Endodermal cell (in vitro differentiated cells): ENCODE results near the gene CCDC78. TPM values are rescaled to one million over a fixed set of nuclear protein-coding genes. Genes with fewer than 3 reads are reported as not detected.

ENCODE experiments used
- DNase-seq: peaks from one replicate; pipeline ENCODE4 v3.0.0-alpha.2; 2017
- H3K27ac ChIP-seq: 2 replicates; pipeline ENCODE4 v1.5.1; 2013; ENCODE audit warnings: mild to moderate bottlenecking, low read depth, low read length, moderate library complexity
- H3K27me3 ChIP-seq: 2 replicates; pipeline ENCODE4 v1.6.1; 2013; ENCODE audit warnings: mild to moderate bottlenecking, low read length, moderate library complexity; ENCODE audit not compliant: insufficient read depth, control insufficient read depth, poor library complexity, severe bottlenecking
- H3K36me3 ChIP-seq: 2 replicates; pipeline ENCODE4 v1.7.0; 2013; ENCODE audit warnings: mild to moderate bottlenecking, low read length, moderate library complexity; ENCODE audit not compliant: control insufficient read depth, insufficient read depth
- H3K4me1 ChIP-seq: one replicate; pipeline ENCODE4 v1.7.0; 2013; ENCODE audit warnings: low read length; ENCODE audit not compliant: control insufficient read depth, insufficient read depth
- H3K4me3 ChIP-seq: 2 replicates; pipeline ENCODE4 v1.5.1; 2013; ENCODE audit warnings: mild to moderate bottlenecking, low read length, moderate library complexity
- H3K9ac ChIP-seq: 2 replicates; pipeline ENCODE4 v1.6.1; 2013; ENCODE audit warnings: mild to moderate bottlenecking, low read length, moderate library complexity; ENCODE audit not compliant: poor library complexity, severe bottlenecking; ENCODE audit errors: extremely low read depth
- H3K9me3 ChIP-seq: 2 replicates; pipeline ENCODE4 v1.6.1; 2013; ENCODE audit warnings: mild to moderate bottlenecking, low read length, moderate library complexity; ENCODE audit not compliant: control insufficient read depth
- H3K27ac Mint-ChIP-seq: 2 replicates; pipeline ENCODE4 v1.8.0; 2020; ENCODE audit warnings: mixed read lengths
- H3K27me3 Mint-ChIP-seq: 2 replicates; pipeline ENCODE4 v1.8.0; 2021; ENCODE audit warnings: mild to moderate bottlenecking, mixed read lengths; ENCODE audit not compliant: insufficient read depth
- H3K36me3 Mint-ChIP-seq: 2 replicates; pipeline ENCODE4 v1.8.0; 2020; ENCODE audit warnings: low read depth, mixed read lengths
- H3K4me1 Mint-ChIP-seq: 2 replicates; pipeline ENCODE4 v1.8.0; 2020; ENCODE audit warnings: mixed read lengths
- H3K4me3 Mint-ChIP-seq: 2 replicates; pipeline ENCODE4 v1.8.0; 2020; ENCODE audit warnings: mild to moderate bottlenecking, moderate library complexity, mixed read lengths
- H3K9me3 Mint-ChIP-seq: 2 replicates; pipeline ENCODE4 v1.8.0; 2020; ENCODE audit warnings: mild to moderate bottlenecking, mixed read lengths
- CTCF ChIP-seq: fragments of 200-600 bp; sonication (generic); conservative IDR thresholded peaks from 2 replicates; pipeline ENCODE4 v1.5.0; 2021; ENCODE audit warnings: antibody characterized with exemption, mild to moderate bottlenecking
- WGBS, 2 experiments: methylation state at CpG; one replicate each; pipeline versions ENCODE4 v1.1.5 to v1.1.7; 2013; ENCODE audit warnings: missing lambda C conversion rate in 2 of 2, mixed read lengths in 1 of 2; ENCODE audit not compliant: insufficient coverage in 1 of 2, insufficient read length in 1 of 2; 5-methylcytosine and 5-hydroxymethylcytosine counted together
- total RNA-seq, 2 donors: library from RNA; stranded (reverse); fragmentation: NEBNext Ultra II Directional in 1 of 2; extraction: Animal tissue kit (Norgen Biotek cat#: 25700) in 1 of 2; gene quantifications; 2 replicates in 1 of 2; 3 replicates in 1 of 2; pipeline ENCODE4 v1.2.1, GENCODE V29; 2021

Gene CCDC78
- total RNA-seq, 2 donors from 2014 or later: 6.5 to 8.1 TPM

- no peak overlapping the region for H3K4me3 Mint-ChIP-seq
- Histone ChIP-seq H3K36me3 (no peaks in the 10 kb centered on the region), H3K27me3 (peaks cover 19% of the 10 kb centered on the region), H3K9me3 (no peaks in the 10 kb centered on the region), H3K27ac (no peak overlapping the region), H3K9ac (no peak overlapping the region), H3K4me3 (no peak overlapping the region), H3K4me1 (peaks cover 7% of the 10 kb centered on the region)
- H3K36me3 Mint-ChIP-seq: no peaks in the 10 kb centered on the region
- TF ChIP-seq CTCF: no peak
- H3K4me1 Mint-ChIP-seq: peaks cover 3% of the 10 kb centered on the region
- H3K27ac Mint-ChIP-seq: no peak overlapping the region
- no peaks in the 10 kb centered on the region for H3K9me3 Mint-ChIP-seq
- no peak for DNase-seq
- 90 to 96% methylated on average over 18 to 29 of the region's 29 CpGs for WGBS, 2 experiments
- peaks cover 15% of the 10 kb centered on the region for H3K27me3 Mint-ChIP-seq
Measured at GRCh38 chr16:724188-725040, 1.8 kb downstream of the CCDC78 start.

DNA sequence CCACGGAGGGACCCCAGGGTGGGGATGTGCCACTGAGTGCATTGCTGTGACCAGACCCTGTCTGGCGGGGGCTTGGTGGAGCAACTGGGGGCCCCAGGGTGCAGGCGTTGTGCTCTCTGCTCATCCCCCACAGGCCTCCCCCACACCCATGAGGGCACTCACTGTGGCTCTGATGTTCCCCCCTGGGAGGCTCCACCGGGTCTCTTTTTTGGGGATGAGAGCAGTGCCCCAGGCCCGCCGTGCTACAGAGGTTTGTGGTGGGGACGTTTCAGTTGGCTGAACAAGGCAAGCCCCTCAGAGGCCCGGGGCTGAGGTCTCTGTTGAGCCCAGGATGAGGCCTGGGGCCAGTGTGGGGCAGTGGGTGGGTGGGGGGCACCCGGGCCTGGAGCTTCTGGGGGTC, 2.5 kb downstream of the CCDC78 start:
- no peak overlapping the region for H3K4me3 Mint-ChIP-seq
- TF ChIP-seq CTCF: no peak
- H3K27ac Mint-ChIP-seq: no peak overlapping the region

DNA sequence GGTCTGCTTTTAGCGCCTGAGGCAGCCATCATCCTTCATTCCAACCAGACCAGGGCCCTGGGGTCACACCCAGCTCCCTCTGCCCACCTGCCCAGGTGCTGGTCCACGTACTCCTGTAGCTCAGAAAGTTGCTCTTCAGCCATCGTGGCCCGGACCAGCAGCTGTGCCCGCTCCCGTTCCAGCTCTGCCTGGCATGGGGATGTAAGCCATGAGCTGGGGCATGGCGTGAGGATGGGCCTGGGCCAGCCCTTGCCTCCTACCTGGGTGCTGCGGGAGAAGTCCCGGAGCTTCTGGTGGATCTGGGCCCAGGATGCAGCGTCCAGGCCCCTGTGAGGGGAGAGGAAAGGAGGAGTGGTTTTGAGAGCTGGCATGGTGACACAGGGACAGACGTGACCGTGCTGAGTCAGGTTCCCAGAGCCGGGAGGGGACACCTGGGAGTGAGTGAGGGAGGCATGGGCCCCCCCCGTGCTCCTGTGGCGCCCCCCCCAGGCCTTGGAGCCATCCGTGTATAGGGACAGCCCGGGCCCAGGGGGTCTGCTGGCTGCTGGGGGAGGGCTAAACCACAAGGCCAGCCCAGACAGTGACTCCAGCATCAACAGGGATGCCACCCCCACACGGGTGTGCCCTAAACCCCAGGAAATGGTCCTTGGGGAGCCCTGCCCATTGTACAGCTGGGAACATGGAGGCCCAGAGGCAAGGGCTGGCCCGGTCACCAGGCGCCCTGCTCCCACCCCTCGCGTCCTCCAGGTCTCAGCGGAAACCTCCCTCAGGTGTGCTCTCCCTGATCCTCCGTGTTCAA, 3.2 kb downstream of the CCDC78 start:
- H3K36me3 Mint-ChIP-seq: no peaks in the 10 kb centered on the region
- TF ChIP-seq CTCF: no peak
- H3K4me3 Mint-ChIP-seq: no peak overlapping the region
- H3K4me1 Mint-ChIP-seq: peaks cover 3% of the 10 kb centered on the region
- no peak overlapping the region for H3K9ac ChIP-seq
- H3K9me3 ChIP-seq: no peaks in the 10 kb centered on the region
- H3K27me3 Mint-ChIP-seq: peaks cover 15% of the 10 kb centered on the region
- WGBS, 2 experiments: 91 to 97% methylated on average over 6 to 24 of the region's 24 CpGs
- no peak overlapping the region for H3K27ac Mint-ChIP-seq
- H3K4me1 ChIP-seq: peaks cover 7% of the 10 kb centered on the region
- H3K27ac ChIP-seq: no peak overlapping the region
- H3K36me3 ChIP-seq: no peaks in the 10 kb centered on the region
- H3K9me3 Mint-ChIP-seq: no peaks in the 10 kb centered on the region
- DNase-seq: no peak
- H3K4me3 ChIP-seq: no peak overlapping the region
- H3K27me3 ChIP-seq: peaks cover 19% of the 10 kb centered on the region

More for the DNA sequence above, 2.5 kb downstream of the CCDC78 start:
- H3K9ac ChIP-seq: no peak overlapping the region
- Mint-ChIP-seq H3K9me3 (no peaks in the 10 kb centered on the region), H3K4me1 (peaks cover 3% of the 10 kb centered on the region), H3K27me3 (peaks cover 15% of the 10 kb centered on the region), H3K36me3 (no peaks in the 10 kb centered on the region)
- H3K4me1 ChIP-seq: peaks cover 7% of the 10 kb centered on the region
- H3K27ac ChIP-seq: no peak overlapping the region
- no peaks in the 10 kb centered on the region for H3K9me3 ChIP-seq
- DNase-seq: no peak
- 92 to 100% methylated on average over 2 to 9 of the region's 9 CpGs for WGBS, 2 experiments
- H3K4me3 ChIP-seq: no peak overlapping the region
- H3K27me3 ChIP-seq: peaks cover 19% of the 10 kb centered on the region
- H3K36me3 ChIP-seq: no peaks in the 10 kb centered on the region
